HepG2 (cell line): ENCODE data around the gene ALPK1. TPM values are rescaled to one million over a fixed set of nuclear protein-coding genes. Genes with fewer than 3 reads are reported as not detected.

Source experiments
- ATAC-seq: fragments of 200-7000 bp; cut with Tn5 transposase; 3 replicates; pipeline ENCODE4 v1.9.1; 2020; ENCODE audit warnings: mild to moderate bottlenecking, moderate library complexity
- BruUV-seq: library from RNA; stranded (reverse); fragments of 400-500 nt; replicated peaks from 2 replicates; lab custom pipeline; 2021; lab: Mats Ljungman, UMichigan
- CTCF ChIA-PET: fragments of 300-600 bp; formaldehyde crosslinking; extraction: SDS; loops from one replicate; lab custom pipeline; 2021; ENCODE audit warnings: low total read pairs, inconsistent platforms, low intra/inter-chr PET ratio; lab: Yijun Ruan, JAX
- POLR2A ChIA-PET: fragments of 350-600 bp; sonication (Branson Sonifier 250); formaldehyde crosslinking; loops from one replicate; lab custom pipeline; 2020; ENCODE audit warnings: antibody characterized with exemption, inconsistent platforms; lab: Yijun Ruan, JAX
- DNase-seq: peaks from one replicate; pipeline ENCODE4 v3.0.0-alpha.2; 2015; ENCODE audit warnings: low spot score
- FAIRE-seq: peaks from 3 replicates; lab custom pipeline; 2011; peaks lifted over from hg19 to GRCh38; lab: Jason Lieb, UNC
- H2AFZ ChIP-seq: one replicate; pipeline ENCODE4 v1.6.1; 2011; ENCODE audit warnings: low read length, inconsistent platforms
- H3K27ac ChIP-seq: fragments of 300-600 bp; 3 replicates; pipeline ENCODE4 v1.8.0; 2011; ENCODE audit warnings: mixed run types, mild to moderate bottlenecking, mixed read lengths, low read length, inconsistent platforms; ENCODE audit not compliant: insufficient read depth; ENCODE audit errors: extremely low read length
- H3K27me3 ChIP-seq, 2 experiments: fragments of 200-600 bp in 1 of 2; 2 replicates in 1 of 2; 3 replicates in 1 of 2; pipeline versions ENCODE4 v1.6.0 to v1.8.0; 2011; ENCODE audit warnings: low read length in 2 of 2, mild to moderate bottlenecking in 2 of 2, moderate library complexity in 2 of 2, inconsistent platforms in 1 of 2; ENCODE audit not compliant: insufficient read depth in 2 of 2, control insufficient read depth in 1 of 2
- H3K36me3 ChIP-seq, 2 experiments: fragments of 200-600 bp in 1 of 2; replicated peaks in 1 of 2; 2 replicates in 1 of 2; 3 replicates in 1 of 2; pipeline versions ENCODE4 v1.5.1 to v1.8.0; 2011; ENCODE audit warnings: low read length in 2 of 2, inconsistent platforms in 1 of 2; ENCODE audit not compliant: insufficient read depth in 2 of 2, control insufficient read depth in 1 of 2
- H3K4me1 ChIP-seq: 2 replicates; pipeline ENCODE4 v1.5.1; 2012; ENCODE audit warnings: low read length, inconsistent platforms; ENCODE audit not compliant: insufficient read depth
- H3K4me2 ChIP-seq: 2 replicates; pipeline ENCODE4 v1.6.0; 2011; ENCODE audit warnings: low read depth, low read length, inconsistent platforms
- H3K4me3 ChIP-seq, 3 experiments: fragments of 200-600 bp in 1 of 3; sonication (generic), shearing (Covaris generic) in 1 of 3; replicated peaks in 1 of 3; 2 replicates each; pipeline ENCODE4 v1.5.1; 2011 to 2016; ENCODE audit warnings: low read length in 3 of 3, inconsistent platforms in 2 of 3, low read depth in 2 of 3, mild to moderate bottlenecking in 2 of 3, control low read depth in 1 of 3, mixed read lengths in 1 of 3; ENCODE audit not compliant: insufficient read depth in 1 of 3
- H3K79me2 ChIP-seq: one replicate; pipeline ENCODE4 v1.6.1; 2011; ENCODE audit warnings: low read length, inconsistent platforms; ENCODE audit not compliant: insufficient read depth
- H3K9ac ChIP-seq: 2 replicates; pipeline ENCODE4 v1.6.0; 2011; ENCODE audit warnings: mild to moderate bottlenecking, low read depth, low read length, inconsistent platforms; ENCODE audit not compliant: insufficient read depth
- H3K9me3 ChIP-seq: 2 replicates; pipeline ENCODE4 v1.5.1; 2012; ENCODE audit warnings: mild to moderate bottlenecking, low read length
- H4K20me1 ChIP-seq: 2 replicates; pipeline ENCODE4 v1.6.0; 2011; ENCODE audit warnings: inconsistent platforms, mild to moderate bottlenecking, low read length, moderate library complexity; ENCODE audit not compliant: insufficient read depth
- ZMAT3 ChIP-seq: sonication (generic); formaldehyde crosslinking; conservative IDR thresholded peaks from 2 replicates; pipeline ENCODE4 v1.7.0; 2021; ENCODE audit warnings: missing genetic modification reagents
- WGBS: methylation state at CpG from one replicate; pipeline ENCODE4 v1.1.6; 2017; ENCODE audit warnings: low lambda C conversion rate; 5-methylcytosine and 5-hydroxymethylcytosine counted together
- in situ Hi-C: cut with HindIII; loops from 2 replicates; pipeline ENCODE4 v1.10.0; 2017; ENCODE audit warnings: low pct_unique_long_range_greater_than_20kb; ENCODE audit not compliant: extremely low pct_ligation_motif_present
- intact Hi-C: fragments of 100-400 bp; cut with micrococcal nuclease; formaldehyde crosslinking; loops from one replicate; pipeline ENCODE4 v1.10.0; 2022; ENCODE audit not compliant: unreplicated experiment
- polyA plus RNA-seq, 8 experiments: library from polyadenylated mRNA; depleted of rRNA in 3 of 8; stranded (reverse) in 7 of 8; unstranded in 1 of 8; fragments of >200 nt; fragmentation: Illumina TruSeq in 4 of 8; extraction: Trizol in 4 of 8; gene quantifications; 2 replicates each; pipeline versions ENCODE4 v1.2.1 to v1.2.3, GENCODE V29; 2011 to 2016; ENCODE audit warnings: low read depth in 4 of 8, missing spikeins in 1 of 8, mixed read lengths in 1 of 8; ENCODE audit not compliant: insufficient read depth in 1 of 8
- total RNA-seq, 5 experiments: library from RNA; depleted of rRNA; stranded (reverse); fragments of >200 nt; fragmentation: Illumina TruSeq; extraction: Trizol; gene quantifications; 2 replicates each; pipeline ENCODE4 v1.2.3, GENCODE V29; 2016; ENCODE audit warnings: low read depth in 1 of 5
- TF ChIP-seq, protein P1 (sequence below): sonication (generic); formaldehyde crosslinking; IDR thresholded peaks from 2 replicates; pipeline ENCODE4 v1.4.0; 2020; ENCODE audit warnings: missing genetic modification reagents
- TF ChIP-seq, protein P2 (sequence below): IDR thresholded peaks from 2 replicates; pipeline ENCODE4 v1.6.1; 2016; ENCODE audit warnings: low read depth, control low read depth

ALPK1 gene
- total and polyA plus RNA-seq, 2 of the 13 experiments (the other 11 are each of a cell fraction or from before 2014, with no cell fraction given): 0.61 to 1.3 TPM

DNA sequence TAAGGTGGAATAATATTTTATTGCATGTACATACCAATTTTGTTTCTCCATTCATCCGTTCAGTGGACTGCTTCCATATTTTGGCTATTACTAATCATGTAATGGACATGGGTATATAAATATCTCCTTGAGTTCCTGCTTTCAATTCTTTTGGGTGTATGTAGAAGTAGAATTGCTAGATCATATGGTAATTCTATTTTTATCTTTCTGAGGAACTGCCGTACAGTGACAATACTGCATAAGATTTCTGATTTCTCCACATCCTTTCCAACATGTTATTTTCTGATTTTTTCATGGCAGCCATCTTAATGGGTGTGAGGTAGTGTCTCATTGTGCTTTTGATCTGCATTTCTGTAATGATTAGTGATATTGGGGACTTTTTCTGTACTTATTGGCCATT is 19.2 kb downstream of the ALPK1 start (continued):
- TF ChIP-seq, protein P1, sequence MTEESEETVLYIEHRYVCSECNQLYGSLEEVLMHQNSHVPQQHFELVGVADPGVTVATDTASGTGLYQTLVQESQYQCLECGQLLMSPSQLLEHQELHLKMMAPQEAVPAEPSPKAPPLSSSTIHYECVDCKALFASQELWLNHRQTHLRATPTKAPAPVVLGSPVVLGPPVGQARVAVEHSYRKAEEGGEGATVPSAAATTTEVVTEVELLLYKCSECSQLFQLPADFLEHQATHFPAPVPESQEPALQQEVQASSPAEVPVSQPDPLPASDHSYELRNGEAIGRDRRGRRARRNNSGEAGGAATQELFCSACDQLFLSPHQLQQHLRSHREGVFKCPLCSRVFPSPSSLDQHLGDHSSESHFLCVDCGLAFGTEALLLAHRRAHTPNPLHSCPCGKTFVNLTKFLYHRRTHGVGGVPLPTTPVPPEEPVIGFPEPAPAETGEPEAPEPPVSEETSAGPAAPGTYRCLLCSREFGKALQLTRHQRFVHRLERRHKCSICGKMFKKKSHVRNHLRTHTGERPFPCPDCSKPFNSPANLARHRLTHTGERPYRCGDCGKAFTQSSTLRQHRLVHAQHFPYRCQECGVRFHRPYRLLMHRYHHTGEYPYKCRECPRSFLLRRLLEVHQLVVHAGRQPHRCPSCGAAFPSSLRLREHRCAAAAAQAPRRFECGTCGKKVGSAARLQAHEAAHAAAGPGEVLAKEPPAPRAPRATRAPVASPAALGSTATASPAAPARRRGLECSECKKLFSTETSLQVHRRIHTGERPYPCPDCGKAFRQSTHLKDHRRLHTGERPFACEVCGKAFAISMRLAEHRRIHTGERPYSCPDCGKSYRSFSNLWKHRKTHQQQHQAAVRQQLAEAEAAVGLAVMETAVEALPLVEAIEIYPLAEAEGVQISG (CRISPR knock-in tag): no peak

DNA sequence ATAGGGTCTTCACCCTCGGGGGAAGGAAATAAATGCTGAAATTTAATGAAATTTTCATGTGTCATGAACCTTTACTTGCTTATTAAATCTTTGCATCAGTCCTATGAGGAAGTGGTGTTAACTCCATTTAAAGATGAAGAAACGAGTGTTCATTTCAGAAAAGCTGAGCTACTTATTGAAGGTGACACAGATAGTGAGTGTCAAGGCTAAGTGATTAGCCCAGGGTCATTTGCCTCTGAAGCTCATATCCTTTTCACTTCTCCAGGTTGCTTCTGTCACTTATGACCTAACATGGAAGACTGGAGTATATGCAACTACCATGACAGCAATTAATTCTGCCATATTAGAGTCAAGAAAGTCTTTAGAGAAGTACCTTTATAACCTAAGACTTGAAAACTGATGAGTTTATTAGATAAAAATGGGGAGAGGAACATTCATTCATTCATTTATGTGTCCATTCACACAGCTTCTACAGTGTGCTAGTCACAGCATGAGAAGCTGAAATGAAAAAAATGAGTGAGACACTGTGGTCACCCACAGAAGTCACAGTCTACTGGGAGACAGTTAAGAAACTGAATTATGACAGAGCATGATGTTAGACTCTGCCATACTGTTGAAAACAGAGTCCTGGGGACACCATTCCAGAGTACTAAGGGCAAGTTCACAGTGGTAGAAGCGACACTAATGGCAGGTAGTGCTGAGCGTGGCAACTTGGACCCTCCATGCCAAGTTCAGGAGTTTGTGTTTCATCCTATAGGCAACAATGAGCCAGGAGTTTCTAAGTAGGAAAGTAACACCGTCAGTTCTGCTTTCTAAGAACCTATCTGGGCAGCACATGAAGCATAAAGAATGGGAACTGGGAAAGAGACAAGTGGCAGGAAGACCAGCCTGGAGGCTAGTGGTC is 21.3 kb downstream of the ALPK1 start:
- TF ChIP-seq, protein P2, sequence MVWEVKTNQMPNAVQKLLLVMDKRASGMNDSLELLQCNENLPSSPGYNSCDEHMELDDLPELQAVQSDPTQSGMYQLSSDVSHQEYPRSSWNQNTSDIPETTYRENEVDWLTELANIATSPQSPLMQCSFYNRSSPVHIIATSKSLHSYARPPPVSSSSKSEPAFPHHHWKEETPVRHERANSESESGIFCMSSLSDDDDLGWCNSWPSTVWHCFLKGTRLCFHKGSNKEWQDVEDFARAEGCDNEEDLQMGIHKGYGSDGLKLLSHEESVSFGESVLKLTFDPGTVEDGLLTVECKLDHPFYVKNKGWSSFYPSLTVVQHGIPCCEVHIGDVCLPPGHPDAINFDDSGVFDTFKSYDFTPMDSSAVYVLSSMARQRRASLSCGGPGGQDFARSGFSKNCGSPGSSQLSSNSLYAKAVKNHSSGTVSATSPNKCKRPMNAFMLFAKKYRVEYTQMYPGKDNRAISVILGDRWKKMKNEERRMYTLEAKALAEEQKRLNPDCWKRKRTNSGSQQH (CRISPR knock-in tag): no peak
- TF ChIP-seq ZMAT3: no peak
- TF ChIP-seq, all 625 proteins: peak for 0
- H3K27ac ChIP-seq: no peak overlapping the region
- H3K36me3 ChIP-seq: no peaks in the 10 kb centered on the region
- H3K4me1 ChIP-seq: no peaks in the 10 kb centered on the region
- H3K27me3 ChIP-seq: no peaks in the 10 kb centered on the region
- no peak overlapping the region for H3K9ac ChIP-seq
- H3K4me3 ChIP-seq: no peak overlapping the region
- BruUV-seq: no TSS peak
- H4K20me1 ChIP-seq: no peaks in the 10 kb centered on the region
- CTCF ChIA-PET: no interaction called here
- H2AFZ ChIP-seq: no peak overlapping the region
- no peak overlapping the region for H3K4me2 ChIP-seq
- no peaks in the 10 kb centered on the region for H3K9me3 ChIP-seq
- POLR2A ChIA-PET: no interaction called here
- FAIRE-seq (no peak), ATAC-seq (no peak), DNase-seq (no peak)
- in situ Hi-C loops: no loop called here
- WGBS: 36% methylated on average over 5 of the region's 5 CpGs
- intact Hi-C loops: no loop called here
- H3K79me2 ChIP-seq: no peaks in the 10 kb centered on the region
